ENCODE results near the gene PSMC6.

PSMC6 gene

DNA sequence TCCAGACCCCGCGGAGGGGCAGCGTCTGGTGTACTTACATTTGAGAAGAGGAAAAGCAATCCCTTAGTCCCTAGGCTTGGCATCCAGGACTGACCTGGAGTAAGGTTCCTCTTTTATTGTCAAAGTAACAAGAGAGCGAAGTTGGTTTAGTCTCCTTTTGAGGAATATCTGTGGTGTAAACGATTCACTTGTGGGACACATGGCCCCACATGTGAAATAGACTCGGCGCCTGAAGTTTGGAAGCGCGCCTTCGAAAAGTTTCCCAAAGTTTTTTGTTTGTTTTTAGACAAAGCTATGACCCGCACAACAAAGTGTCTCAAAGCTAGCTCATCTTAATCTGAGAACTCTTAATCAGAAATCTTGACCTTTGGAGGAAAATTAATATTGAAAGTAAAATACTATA lies 23.7 kb downstream of the PSMC6 start:
- Mint-ChIP-seq H3K27ac (peak overlapping the region; percentile 98), H3K27me3 (ENCODE audit: low read depth, poor library complexity) (no peaks in the 10 kb centered on the region), H3K4me3 (peak overlapping the region; percentile 99), H3K9me3 (peaks cover 19% of the 10 kb centered on the region), H3K4me1 (peaks cover 32% of the 10 kb centered on the region), H3K36me3 (ENCODE audit: low read depth) (peaks cover 63% of the 10 kb centered on the region)
- no peak for DNase-seq
- no peak for TF ChIP-seq CTCF (IDR thresholded peaks at IDR 0.05)

GRCh38 chr14:52733824-52734223 lies 26.8 kb downstream of the PSMC6 start:
- H3K27me3 Mint-ChIP-seq (ENCODE audit: low read depth, poor library complexity): no peaks in the 10 kb centered on the region
- peaks cover 62% of the 10 kb centered on the region for H3K36me3 Mint-ChIP-seq (ENCODE audit: low read depth)
- peaks cover 39% of the 10 kb centered on the region for H3K4me1 Mint-ChIP-seq
- TF ChIP-seq CTCF (IDR thresholded peaks at IDR 0.05): no peak
- H3K9me3 Mint-ChIP-seq: peaks cover 19% of the 10 kb centered on the region
- H3K4me3 Mint-ChIP-seq: no peak overlapping the region
- DNase-seq: no peak
- no peak overlapping the region for H3K27ac Mint-ChIP-seq

DNA sequence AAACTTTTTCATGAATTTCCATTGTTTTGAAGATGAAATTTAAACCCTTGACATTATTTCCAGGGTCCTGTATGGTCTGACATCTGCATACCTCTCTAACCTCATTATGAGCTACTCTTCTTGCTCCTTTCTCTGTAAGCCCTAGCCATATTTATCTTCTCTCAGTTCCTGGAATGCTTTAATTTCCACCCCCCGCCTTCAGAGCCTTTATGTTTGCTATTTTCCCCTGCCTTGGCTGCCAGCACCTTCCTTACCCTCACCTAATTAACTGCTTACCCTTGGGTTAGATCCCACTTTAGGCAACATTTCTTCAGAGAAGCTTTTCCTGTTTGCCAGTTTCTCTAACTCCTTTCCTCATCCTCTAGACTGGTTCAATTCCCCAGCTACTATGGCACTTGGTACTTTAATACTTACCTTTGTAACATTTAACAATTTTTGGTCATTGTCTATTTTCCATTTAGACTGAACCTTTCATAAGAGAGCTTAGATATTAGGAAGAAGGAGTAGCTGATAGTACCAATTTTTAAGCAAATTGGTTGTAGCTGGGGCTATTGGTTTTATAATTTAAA lies 29.0 kb downstream of the PSMC6 start:
- H3K9me3 Mint-ChIP-seq: peaks cover 19% of the 10 kb centered on the region
- peaks cover 27% of the 10 kb centered on the region for H3K4me1 Mint-ChIP-seq
- no peak for TF ChIP-seq CTCF (IDR thresholded peaks at IDR 0.05)
- no peak for DNase-seq
- peaks cover 70% of the 10 kb centered on the region for H3K36me3 Mint-ChIP-seq (ENCODE audit: low read depth)
- no peaks in the 10 kb centered on the region for H3K27me3 Mint-ChIP-seq (ENCODE audit: low read depth, poor library complexity)
- H3K4me3 Mint-ChIP-seq: no peak overlapping the region
- peak overlapping the region; percentile 57 for H3K27ac Mint-ChIP-seq

DNA sequence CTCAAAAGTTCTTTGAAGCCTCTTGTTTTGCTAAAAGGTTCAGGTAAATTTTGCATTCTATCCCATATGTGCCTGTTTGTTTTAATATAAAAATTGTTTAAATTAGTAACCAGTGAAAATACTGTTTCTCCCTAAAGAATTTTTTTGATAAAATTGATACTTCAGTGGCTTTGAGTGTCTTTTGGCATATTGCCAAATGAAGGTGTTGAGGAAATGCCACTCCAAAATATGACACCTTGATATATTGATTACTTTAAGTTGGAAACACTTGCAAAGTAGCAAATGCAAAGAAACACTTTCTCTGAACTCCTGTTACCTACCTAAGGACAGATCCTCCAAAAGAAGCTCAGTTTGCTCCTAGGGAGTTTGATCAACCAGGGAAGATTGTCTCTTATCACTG lies 31.4 kb downstream of the PSMC6 start:
- Mint-ChIP-seq H3K27ac (no peak overlapping the region), H3K4me3 (no peak overlapping the region), H3K4me1 (peaks cover 18% of the 10 kb centered on the region), H3K27me3 (ENCODE audit: low read depth, poor library complexity) (no peaks in the 10 kb centered on the region), H3K36me3 (ENCODE audit: low read depth) (peaks cover 70% of the 10 kb centered on the region), H3K9me3 (peaks cover 11% of the 10 kb centered on the region)
- no peak for TF ChIP-seq CTCF (IDR thresholded peaks at IDR 0.05)
- DNase-seq: no peak

DNA sequence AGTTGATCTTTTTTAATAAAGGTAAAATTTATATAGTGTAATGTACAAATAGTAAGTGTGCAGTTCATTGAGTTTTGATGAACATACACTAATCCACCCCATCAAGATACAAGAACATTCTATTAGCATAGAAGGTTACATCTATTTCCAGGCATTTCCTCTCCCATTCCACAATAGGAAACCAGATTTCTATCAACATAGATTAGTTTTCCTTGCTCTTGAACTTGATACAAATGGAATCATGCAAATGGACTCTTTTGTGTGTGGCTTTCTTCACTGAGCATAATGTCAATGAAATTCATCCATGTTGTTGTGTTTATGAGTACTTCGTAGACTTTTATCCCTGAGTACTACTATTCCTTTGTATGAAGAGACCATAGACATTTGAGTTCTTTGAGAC lies 33.8 kb downstream of the PSMC6 start:
- Mint-ChIP-seq H3K4me1 (peaks cover 6% of the 10 kb centered on the region), H3K36me3 (ENCODE audit: low read depth) (peaks cover 64% of the 10 kb centered on the region), H3K27me3 (ENCODE audit: low read depth, poor library complexity) (peaks cover 2% of the 10 kb centered on the region), H3K27ac (no peak overlapping the region), H3K9me3 (no peaks in the 10 kb centered on the region), H3K4me3 (no peak overlapping the region)
- no peak for DNase-seq
- no peak for TF ChIP-seq CTCF (IDR thresholded peaks at IDR 0.05)

DNA sequence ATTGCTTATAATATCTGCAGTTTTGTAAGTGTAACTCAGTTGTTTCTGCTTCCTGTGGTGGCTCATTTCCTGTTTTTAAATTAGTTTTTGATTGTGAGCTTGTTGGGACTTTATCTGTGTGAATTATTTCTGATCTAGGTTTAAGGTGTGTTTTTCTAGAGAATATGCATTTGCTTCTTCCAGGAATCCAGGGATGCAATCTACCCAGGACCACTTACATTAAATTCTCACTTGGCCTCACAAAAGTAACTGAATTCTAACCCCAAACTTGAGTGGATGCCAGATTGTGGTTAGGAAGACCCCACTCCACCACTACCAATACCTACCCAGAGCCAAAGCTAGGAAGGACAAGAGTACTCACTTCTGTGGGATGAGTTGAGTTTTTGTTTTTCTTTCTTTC lies 34.9 kb downstream of the PSMC6 start:
- Mint-ChIP-seq H3K4me3 (no peak overlapping the region), H3K4me1 (no peaks in the 10 kb centered on the region), H3K27me3 (ENCODE audit: low read depth, poor library complexity) (peaks cover 2% of the 10 kb centered on the region), H3K36me3 (ENCODE audit: low read depth) (peaks cover 66% of the 10 kb centered on the region), H3K27ac (no peak overlapping the region), H3K9me3 (no peaks in the 10 kb centered on the region)
- DNase-seq: no peak
- no peak for TF ChIP-seq CTCF (IDR thresholded peaks at IDR 0.05)
